ENCODE data around the gene IFNL3.

The IFNL3 gene

GRCh38 chr19:39212375-39212742, 32.4 kb downstream of the IFNL3 start:
- DNase-seq, result no peak

DNA sequence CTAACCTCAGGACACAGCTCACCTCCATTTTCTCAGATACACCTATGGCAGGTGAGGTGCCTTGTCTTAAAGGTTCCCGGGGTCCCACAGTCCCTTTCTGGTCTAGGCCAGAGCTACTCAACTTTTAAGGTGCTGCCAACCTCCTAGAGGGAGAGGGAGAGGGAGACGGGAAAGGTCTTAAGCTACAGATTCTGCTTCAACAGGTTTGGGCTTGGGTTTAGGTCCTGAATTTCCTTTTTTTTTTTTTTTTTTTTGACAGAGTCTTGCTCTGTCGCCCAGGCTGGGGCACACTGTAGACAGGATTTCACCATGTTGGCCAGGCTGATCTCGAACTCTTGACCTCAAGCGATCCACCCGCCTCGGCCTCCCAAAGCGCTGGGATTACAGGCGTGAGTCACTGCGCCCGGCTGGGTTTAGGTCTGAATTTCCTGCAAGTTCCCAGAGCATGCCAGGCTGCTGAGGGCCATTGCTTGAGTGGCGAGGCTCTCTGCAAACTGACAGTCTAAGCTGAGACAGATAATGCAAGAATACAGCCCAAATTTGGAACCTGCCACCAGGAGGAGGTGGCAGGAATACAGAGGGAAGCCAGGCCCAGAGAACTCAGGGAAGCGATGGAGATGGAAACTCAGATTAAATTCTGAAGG, 33.0 kb downstream of the IFNL3 start:
- no peak for DNase-seq

GRCh38 chr19:39209196-39209595, 35.6 kb downstream of the IFNL3 start:
- no peak for DNase-seq

GRCh38 chr19:39208175-39208795, 36.5 kb downstream of the IFNL3 start:
- no peak for DNase-seq

DNA sequence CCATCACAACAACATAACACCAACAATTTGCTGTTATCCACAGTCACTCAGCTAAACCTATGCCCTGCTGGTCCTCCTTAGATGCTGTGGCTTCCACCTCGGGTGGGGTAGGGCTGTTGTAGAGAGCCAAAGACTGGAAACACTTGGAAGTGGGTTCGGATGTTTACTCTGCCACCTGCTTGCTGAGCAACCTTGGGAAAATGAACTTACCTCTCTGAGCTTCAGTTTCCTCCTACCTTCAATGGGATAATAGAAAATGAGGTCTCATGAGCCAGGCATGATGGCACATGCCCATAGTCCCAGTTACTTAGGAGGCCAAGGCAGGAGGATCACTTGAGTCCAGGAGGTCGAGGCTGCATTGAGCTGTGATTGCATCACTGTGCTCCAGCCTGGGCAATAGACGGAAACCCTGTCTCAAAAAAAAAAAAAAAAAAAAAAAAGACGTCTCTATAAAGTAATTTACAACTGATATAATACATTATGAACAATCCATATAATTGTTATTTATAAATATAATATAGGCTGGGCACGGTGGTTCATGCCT, 37.4 kb downstream of the IFNL3 start:
- DNase-seq, result no peak

- DNase-seq, result no peak
Measured at GRCh38 chr19:39206122-39206521, 38.7 kb downstream of the IFNL3 start.

DNA sequence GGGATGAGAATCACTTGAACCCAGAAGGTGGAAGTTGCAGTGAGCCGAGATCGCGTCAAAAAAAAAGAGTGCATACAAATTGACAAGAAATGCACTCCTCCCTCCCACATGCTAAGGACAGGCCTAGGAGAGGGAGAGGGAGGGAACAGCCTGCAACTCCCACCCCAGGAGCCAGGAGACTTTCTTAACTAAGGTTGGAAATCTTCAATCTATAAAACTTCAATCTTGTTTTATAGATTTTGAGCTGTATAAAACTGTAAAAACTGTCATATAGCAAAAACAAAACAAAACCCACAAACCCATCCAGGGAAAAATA, 39.4 kb downstream of the IFNL3 start:
- DNase-seq, result no peak

DNA sequence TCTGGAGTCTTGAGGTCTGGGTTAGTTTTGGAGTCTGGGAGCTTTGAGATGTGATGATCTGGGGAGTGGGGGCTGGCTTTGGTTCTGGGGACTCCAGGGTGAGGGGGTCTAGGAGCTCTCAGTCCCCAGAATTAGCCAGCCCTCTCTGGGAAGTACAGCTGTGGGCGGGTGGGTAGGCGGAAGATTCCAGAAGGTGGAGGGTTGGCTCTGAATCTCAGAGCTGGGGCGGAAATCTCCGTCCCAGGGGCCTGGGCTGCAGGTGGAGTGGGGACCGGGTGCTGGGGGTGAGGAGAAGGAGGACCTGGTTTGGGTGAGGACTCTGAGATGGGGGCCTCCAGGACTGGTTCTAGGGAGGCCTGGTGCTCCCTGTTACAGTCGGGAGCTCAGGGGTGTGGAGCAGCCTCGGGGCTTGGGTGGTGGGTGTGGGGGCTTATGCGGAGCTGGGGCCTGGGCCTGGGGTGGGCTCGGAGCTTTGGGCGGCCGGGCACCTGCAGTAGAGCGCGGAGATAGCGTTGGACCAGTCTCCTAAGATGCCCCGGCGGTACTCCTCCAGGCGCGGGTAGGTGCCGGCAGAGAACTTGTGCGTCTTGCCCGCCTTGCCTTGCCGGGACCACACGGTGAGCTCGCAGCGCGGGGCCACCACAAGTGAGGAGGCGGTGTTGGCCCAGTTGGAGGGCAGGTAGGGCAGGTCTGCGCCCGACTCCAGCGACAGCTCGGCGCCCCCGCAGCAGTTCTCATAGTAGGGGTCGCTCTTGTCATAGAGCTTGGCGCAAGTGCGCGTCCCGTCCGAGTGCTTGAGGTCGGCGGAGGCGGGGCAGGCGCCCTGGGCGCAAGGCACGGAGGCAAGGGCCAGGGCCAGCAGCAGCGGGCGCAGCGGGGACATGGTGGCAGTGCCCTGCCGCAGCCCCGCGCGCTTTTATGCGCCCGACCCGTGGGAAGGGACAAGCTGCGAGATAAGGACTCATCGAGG, 41.1 kb downstream of the IFNL3 start, which contains the start of gene SYCN:
Gene SYCN (minus strand): TSS at position 892 of the 970 bp plus-strand sequence. CDS start 9 bp downstream, at position 883.
- DNase-seq, result no peak

DNA sequence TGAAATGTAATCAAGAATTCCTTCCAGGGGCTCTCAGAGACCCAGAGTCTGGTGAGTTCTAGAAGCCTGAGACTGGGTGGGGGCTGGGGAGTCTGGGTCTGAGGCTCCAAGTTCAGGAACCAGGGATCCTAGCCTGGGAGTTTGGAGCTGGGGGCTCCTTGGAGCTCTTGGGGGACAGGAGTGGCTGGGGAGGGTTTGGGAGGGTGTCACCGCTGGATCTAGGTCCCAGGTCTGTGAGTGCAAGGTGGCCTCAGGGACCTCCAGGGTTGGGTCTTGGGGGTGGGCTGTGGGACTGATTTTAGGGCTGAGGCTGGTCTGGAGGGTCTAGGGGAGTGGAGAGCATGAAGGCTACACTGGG, 41.8 kb downstream of the IFNL3 start:
- no peak for DNase-seq

GRCh38 chr19:39200803-39201115, 44.0 kb downstream of the IFNL3 start:
- no peak for DNase-seq

DNA sequence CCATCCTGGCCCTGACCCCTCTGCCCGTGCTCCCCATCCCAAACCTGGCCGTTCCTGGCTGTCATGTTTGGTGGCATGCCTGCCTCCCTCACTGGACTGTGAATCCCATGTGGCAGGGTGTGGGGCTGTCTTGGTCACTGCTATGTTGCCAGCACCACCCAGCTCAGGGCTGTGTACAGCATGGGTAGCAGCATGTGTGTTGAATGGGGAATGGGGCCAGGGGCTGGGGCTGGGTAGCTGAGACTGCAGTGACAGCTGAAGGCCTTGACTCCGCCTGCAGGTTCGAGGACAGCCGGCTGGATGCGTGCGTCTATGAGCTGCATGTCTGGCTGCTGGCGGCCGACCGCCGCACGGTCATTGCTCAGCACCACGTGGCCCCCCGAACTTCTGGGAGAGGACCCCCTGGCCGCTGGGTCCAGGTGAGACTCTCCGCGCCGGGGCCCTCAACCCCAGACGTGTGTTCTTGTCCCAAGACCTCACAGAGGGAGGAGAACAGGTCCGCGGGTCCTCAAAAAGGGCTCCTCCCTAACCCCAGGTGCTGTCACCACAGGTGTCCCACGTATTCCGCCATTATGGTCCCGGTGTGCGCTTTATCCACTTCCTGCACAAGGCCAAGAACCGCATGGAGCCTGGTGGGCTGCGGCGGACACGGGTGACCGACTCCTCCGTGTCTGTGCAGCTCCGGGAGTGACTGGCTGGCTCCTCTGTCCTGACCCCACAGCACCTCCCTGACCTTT, 44.6 kb downstream of the IFNL3 start:
- DNase-seq, result no peak

GRCh38 chr19:39199025-39199424, 45.8 kb downstream of the IFNL3 start:
- DNase-seq, result no peak

DNA sequence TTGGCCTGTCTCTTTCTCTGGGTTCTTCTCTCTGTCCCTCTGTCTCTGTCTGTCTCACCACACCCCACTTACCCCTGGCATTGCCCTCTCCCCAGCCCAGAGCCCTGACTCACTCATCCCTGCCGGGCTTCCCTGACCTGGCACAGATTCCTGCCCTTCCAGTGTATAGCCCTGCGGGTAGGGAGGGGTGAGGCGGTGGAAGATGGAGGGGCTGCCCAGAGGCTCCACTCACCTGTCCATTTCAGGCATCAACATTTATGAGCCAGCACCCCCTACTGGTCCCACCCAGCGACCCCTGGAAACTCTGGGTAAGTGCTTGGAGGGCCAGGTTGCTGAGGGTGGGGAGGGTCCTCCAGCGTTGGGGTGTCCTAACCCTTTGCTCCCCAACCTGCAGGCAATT, 47.0 kb downstream of the IFNL3 start:
- no peak for DNase-seq

DNA sequence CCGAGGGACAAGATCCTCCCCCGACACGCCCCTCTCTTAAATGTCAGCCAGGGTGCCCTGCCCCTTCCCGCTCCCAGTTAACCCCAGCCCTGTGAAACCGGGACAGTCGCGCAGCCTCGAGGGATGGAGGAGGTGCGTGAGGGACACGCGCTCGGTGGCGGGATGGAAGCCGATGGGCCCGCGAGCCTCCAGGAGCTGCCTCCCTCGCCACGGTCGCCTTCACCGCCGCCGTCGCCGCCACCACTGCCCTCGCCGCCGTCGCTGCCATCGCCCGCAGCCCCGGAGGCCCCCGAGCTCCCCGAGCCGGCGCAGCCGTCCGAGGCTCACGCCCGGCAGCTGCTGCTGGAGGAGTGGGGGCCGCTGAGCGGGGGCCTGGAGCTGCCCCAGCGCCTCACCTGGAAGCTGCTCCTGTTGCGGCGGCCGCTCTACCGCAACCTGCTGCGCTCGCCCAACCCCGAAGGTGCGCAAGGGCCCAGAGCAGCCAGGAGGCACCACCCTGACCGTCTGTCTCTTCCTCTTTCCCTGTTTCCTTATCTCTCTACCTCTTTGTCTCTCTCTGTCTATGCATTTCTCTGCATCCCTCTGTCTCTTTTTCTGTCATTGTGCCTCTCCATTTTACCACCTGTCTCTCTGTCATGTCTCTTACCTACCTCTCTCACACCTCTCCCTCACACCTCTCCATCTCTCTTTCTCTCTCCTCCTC, 47.8 kb downstream of the IFNL3 start, which contains the start of gene NCCRP1:
Gene NCCRP1 (plus strand): TSS at position 105 of the 703 bp plus-strand sequence. CDS start 19 bp downstream, at position 124.
- no peak for DNase-seq

- DNase-seq, result no peak
Measured at GRCh38 chr19:39196320-39196719, 48.5 kb downstream of the IFNL3 start.

DNA sequence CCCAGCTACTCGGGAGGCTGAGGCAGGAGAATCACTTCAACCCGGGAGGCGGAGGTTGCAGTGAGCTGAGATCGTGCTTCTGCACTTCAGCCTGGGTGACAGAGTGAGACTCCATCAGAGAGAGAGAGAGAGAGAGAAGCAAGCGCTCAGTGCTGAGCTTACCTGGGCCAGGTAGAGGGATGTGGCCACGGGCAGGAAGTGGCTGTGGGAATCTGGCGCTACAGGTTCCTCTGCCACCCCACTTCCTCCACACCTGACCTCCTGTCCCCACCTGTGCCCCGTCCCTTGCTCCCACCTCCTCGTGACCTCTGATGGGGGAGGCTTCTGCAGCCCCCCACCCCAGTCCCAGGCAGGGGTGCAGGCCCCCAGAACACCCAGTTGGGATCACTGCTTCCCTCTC, 49.1 kb downstream of the IFNL3 start:
- DNase-seq, result no peak

DNA sequence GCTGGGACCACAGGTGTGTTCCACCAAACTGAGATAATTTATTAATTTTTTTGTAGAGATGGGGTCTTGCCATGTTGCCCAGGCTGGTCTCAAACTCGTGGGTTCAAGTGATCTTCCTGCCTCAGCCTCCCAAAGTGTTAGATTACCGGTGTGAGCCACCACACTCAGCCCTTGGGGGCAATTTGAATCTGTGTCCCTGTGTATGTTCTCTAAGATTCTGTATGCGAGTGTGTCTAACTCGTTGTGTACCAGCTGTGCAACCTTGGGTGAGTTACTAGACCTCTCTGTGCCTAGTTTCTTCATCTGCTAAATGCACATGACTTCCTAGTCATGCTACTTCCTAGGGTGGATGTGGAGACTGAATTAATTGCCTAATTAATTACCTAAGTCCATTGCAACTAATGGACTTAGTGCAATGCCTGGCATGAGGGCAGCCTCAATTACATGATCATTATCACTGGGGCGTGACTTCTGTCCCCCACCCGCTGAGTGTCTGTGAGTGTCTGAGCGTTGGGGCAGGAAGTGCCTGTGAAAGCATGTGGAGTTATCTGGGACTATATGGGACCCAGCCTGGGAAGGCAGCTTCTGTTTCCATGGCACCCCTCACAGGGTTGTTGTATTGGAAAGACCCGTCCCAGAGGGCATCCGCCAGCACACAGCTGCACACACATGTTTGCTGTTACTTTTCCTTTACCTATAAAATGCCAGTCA, 49.8 kb downstream of the IFNL3 start:
- DNase-seq, result no peak

DNA sequence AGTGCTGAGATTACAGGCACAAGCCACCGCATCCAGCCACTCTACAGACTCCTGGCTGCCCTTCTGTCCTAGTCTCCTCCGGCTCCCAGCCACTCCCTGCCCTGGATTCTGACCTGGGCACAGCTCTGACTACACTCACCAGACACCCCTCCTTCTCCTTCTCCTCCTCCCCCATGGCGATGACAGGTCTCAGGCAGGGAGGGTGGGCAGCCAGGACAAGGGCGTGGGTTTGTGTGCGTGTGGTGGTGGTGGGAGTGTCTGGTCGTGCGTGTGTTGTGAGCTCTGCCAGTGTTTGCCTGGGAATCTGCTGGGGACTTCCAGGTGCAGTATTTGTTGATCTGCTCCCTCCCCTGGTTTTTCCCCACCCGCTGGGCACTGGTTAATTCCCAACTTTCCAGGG, 51.0 kb downstream of the IFNL3 start:
- no peak for DNase-seq

All from NCI-H2029 (cell line).